H1 (cell line): ENCODE results near the gene KIAA1671. TPM values are rescaled to one million over a fixed set of nuclear protein-coding genes. Genes with fewer than 3 reads are reported as not detected.

Source experiments
- CTCF ChIA-PET: fragments of 300-600 bp; sonication (Branson Sonifier 250); formaldehyde crosslinking; loops from one replicate; lab custom pipeline; 2021; ENCODE audit not compliant: partially characterized antibody; lab: Charles Lee
- POLR2A ChIA-PET: fragments of 300-600 bp; sonication (Branson Sonifier 250); formaldehyde crosslinking; loops from one replicate; lab custom pipeline; 2021; ENCODE audit warnings: inconsistent platforms; ENCODE audit not compliant: partially characterized antibody; lab: Charles Lee
- DNase-seq, 2 experiments: peaks; one replicate each; pipeline versions ENCODE4 v3.0.0 to v3.0.0-alpha.2; 2010 to 2022; ENCODE audit warnings: low spot score in 2 of 2, low read depth in 1 of 2, mixed read lengths in 1 of 2
- FAIRE-seq: peaks from 2 replicates; lab custom pipeline; 2011; peaks lifted over from hg19 to GRCh38; lab: Jason Lieb, UNC
- H2AFZ ChIP-seq: 2 replicates; pipeline ENCODE4 v1.8.1; 2012; ENCODE audit warnings: low read length, inconsistent platforms
- H2AK5ac ChIP-seq: 2 replicates; pipeline ENCODE4 v1.6.1; 2013; ENCODE audit warnings: low read depth, low read length
- H2BK120ac ChIP-seq: replicated peaks from 2 replicates; pipeline ENCODE3; 2013; ENCODE audit warnings: low read depth, low read length, inconsistent platforms
- H2BK12ac ChIP-seq: 2 replicates; pipeline ENCODE4 v1.6.1; 2013; ENCODE audit warnings: low read depth, low read length
- H2BK15ac ChIP-seq: 2 replicates; pipeline ENCODE4 v1.6.1; 2013; ENCODE audit warnings: low read length
- H2BK20ac ChIP-seq: 2 replicates; pipeline ENCODE4 v1.6.1; 2013; ENCODE audit warnings: low read length
- H2BK5ac ChIP-seq: 2 replicates; pipeline ENCODE4 v1.6.1; 2013; ENCODE audit warnings: low read depth, low read length
- H3K14ac ChIP-seq: 2 replicates; pipeline ENCODE4 v1.6.1; 2013; ENCODE audit warnings: inconsistent platforms; ENCODE audit not compliant: insufficient read length
- H3K18ac ChIP-seq: 2 replicates; pipeline ENCODE4 v1.6.1; 2013; ENCODE audit warnings: low read length; ENCODE audit errors: extremely low read depth
- H3K23ac ChIP-seq: 2 replicates; pipeline ENCODE4 v1.6.1; 2013; ENCODE audit warnings: inconsistent platforms; ENCODE audit not compliant: insufficient read length
- H3K23me2 ChIP-seq: 2 replicates; pipeline ENCODE4 v1.6.1; 2013; ENCODE audit warnings: low read depth, low read length
- H3K27ac ChIP-seq: 2 replicates; pipeline ENCODE4 v1.6.1; 2011; ENCODE audit warnings: low read depth, low read length, inconsistent platforms
- H3K27me3 ChIP-seq, 4 experiments: replicated peaks in 1 of 4; 1 replicate in 1 of 4; 2 replicates in 3 of 4; pipeline versions ENCODE4 v1.6.1 to v1.8.1; 2011 to 2013; ENCODE audit warnings: low read length in 3 of 4, mild to moderate bottlenecking in 3 of 4, inconsistent platforms in 2 of 4, mixed read lengths in 2 of 4, moderate library complexity in 1 of 4; ENCODE audit not compliant: control insufficient read depth in 3 of 4, insufficient read depth in 3 of 4; ENCODE audit errors: extremely low read depth in 1 of 4
- H3K36me3 ChIP-seq, 4 experiments: 2 replicates each; pipeline versions ENCODE4 v1.6.1 to v1.8.1; 2011 to 2013; ENCODE audit warnings: mild to moderate bottlenecking in 4 of 4, low read length in 3 of 4, moderate library complexity in 2 of 4, control low read depth in 1 of 4, inconsistent platforms in 1 of 4; ENCODE audit not compliant: insufficient read depth in 4 of 4, control insufficient read depth in 2 of 4
- H3K4ac ChIP-seq: replicated peaks from 2 replicates; pipeline ENCODE3; 2013; ENCODE audit warnings: low read length, low read depth, mixed read lengths, inconsistent platforms; ENCODE audit not compliant: insufficient read length
- H3K4me1 ChIP-seq, 4 experiments: replicated peaks in 1 of 4; 1 replicate in 1 of 4; 2 replicates in 3 of 4; pipeline versions ENCODE4 v1.6.1 to v1.8.1; 2011 to 2013; ENCODE audit warnings: low read length in 3 of 4, inconsistent platforms in 2 of 4, mixed read lengths in 1 of 4; ENCODE audit not compliant: insufficient read depth in 4 of 4, control insufficient read depth in 3 of 4
- H3K4me2 ChIP-seq, 2 experiments: 2 replicates each; pipeline versions ENCODE4 v1.6.1 to v1.8.1; 2011 to 2013; ENCODE audit warnings: low read depth in 2 of 2, low read length in 2 of 2, control low read depth in 1 of 2, inconsistent platforms in 1 of 2, mild to moderate bottlenecking in 1 of 2; ENCODE audit not compliant: insufficient read depth in 1 of 2
- H3K4me3 ChIP-seq, 4 experiments: fragments of 200-600, 300-600 bp in 1 of 4; sonication (generic), shearing (Covaris generic), sonication (Bioruptor Twin) in 1 of 4; 2 replicates each; pipeline versions ENCODE4 v1.5.1 to v1.8.1; 2011 to 2016; ENCODE audit warnings: low read length in 4 of 4, low read depth in 3 of 4, control low read depth in 2 of 4, inconsistent platforms in 2 of 4, mild to moderate bottlenecking in 2 of 4, mixed read lengths in 1 of 4, moderate library complexity in 1 of 4; ENCODE audit not compliant: insufficient read depth in 2 of 4; ENCODE audit errors: extremely low read depth in 1 of 4
- H3K56ac ChIP-seq: replicated peaks from 2 replicates; pipeline ENCODE3; 2013; ENCODE audit warnings: low read depth, mild to moderate bottlenecking, mixed read lengths, low read length, inconsistent platforms; ENCODE audit not compliant: insufficient read length
- H3K79me1 ChIP-seq: 2 replicates; pipeline ENCODE4 v1.6.1; 2013; ENCODE audit warnings: low read depth, low read length, control low read depth
- H3K79me2 ChIP-seq, 2 experiments: 2 replicates each; pipeline versions ENCODE4 v1.6.1 to v1.8.1; 2012 to 2013; ENCODE audit warnings: low read length in 2 of 2, mild to moderate bottlenecking in 2 of 2, inconsistent platforms in 1 of 2; ENCODE audit not compliant: insufficient read depth in 2 of 2, control insufficient read depth in 1 of 2
- H3K9ac ChIP-seq, 4 experiments: replicated peaks in 1 of 4; 1 replicate in 1 of 4; 2 replicates in 3 of 4; pipeline versions ENCODE4 v1.6.1 to v1.8.1; 2011 to 2013; ENCODE audit warnings: low read depth in 3 of 4, low read length in 3 of 4, control low read depth in 2 of 4, mild to moderate bottlenecking in 2 of 4, moderate library complexity in 2 of 4, inconsistent platforms in 1 of 4; ENCODE audit errors: extremely low read depth in 1 of 4
- H3K9me3 ChIP-seq, 2 experiments: 2 replicates each; pipeline versions ENCODE4 v1.6.1 to v1.8.1; 2012 to 2013; ENCODE audit warnings: mild to moderate bottlenecking in 2 of 2, moderate library complexity in 2 of 2, control low read depth in 1 of 2, inconsistent platforms in 1 of 2, low read depth in 1 of 2, low read length in 1 of 2, mixed read lengths in 1 of 2; ENCODE audit not compliant: insufficient read depth in 2 of 2
- H4K20me1 ChIP-seq, 2 experiments: replicated peaks in 1 of 2; 2 replicates each; pipeline versions ENCODE3 to v1.8.1; 2011 to 2013; ENCODE audit warnings: inconsistent platforms in 2 of 2, low read length in 2 of 2, mild to moderate bottlenecking in 1 of 2; ENCODE audit not compliant: insufficient read depth in 2 of 2, control insufficient read depth in 1 of 2
- H4K5ac ChIP-seq: 2 replicates; pipeline ENCODE4 v1.6.1; 2013; ENCODE audit warnings: low read length, low read depth, mixed read lengths, inconsistent platforms; ENCODE audit not compliant: insufficient read length
- H4K8ac ChIP-seq: 2 replicates; pipeline ENCODE4 v1.8.0; 2013; ENCODE audit warnings: mild to moderate bottlenecking, moderate library complexity, low read length, inconsistent platforms; ENCODE audit not compliant: insufficient read depth; ENCODE audit errors: extremely low read depth
- H4K91ac ChIP-seq: replicated peaks from 2 replicates; pipeline ENCODE3; 2013; ENCODE audit warnings: low read length, mixed read lengths, inconsistent platforms; ENCODE audit not compliant: insufficient read length
- BRCA1 ChIP-seq: IDR thresholded peaks from 2 replicates; pipeline ENCODE4 v1.6.1; 2012; ENCODE audit warnings: low read depth, low read length, improper control_type of control experiment
- JUN ChIP-seq: IDR thresholded peaks from 2 replicates; pipeline ENCODE4 v1.6.1; 2011; ENCODE audit warnings: low read depth, mild to moderate bottlenecking, improper control_type of control experiment, low read length
- MAX ChIP-seq: IDR thresholded peaks from 2 replicates; pipeline ENCODE4 v1.6.1; 2012; ENCODE audit warnings: inconsistent platforms
- RAD21 ChIP-seq, 2 experiments: IDR thresholded peaks in 1 of 2; conservative IDR thresholded peaks in 1 of 2; 2 replicates each; pipeline ENCODE4 v1.6.1; 2011; ENCODE audit warnings: low read depth in 2 of 2, low read length in 2 of 2, improper control_type of control experiment in 1 of 2, inconsistent platforms in 1 of 2, mild to moderate bottlenecking in 1 of 2, moderate library complexity in 1 of 2
- SUZ12 ChIP-seq: fragments of 200-600 bp; sonication (generic); IDR thresholded peaks from 2 replicates; pipeline ENCODE4 v1.6.1; 2012; ENCODE audit warnings: mild to moderate bottlenecking, inconsistent platforms, low read length, moderate library complexity, mixed read lengths
- WGBS, 2 experiments: shearing (Covaris generic) in 1 of 2; methylation state at CpG; one replicate each; pipeline versions ENCODE4 v1.1.6 to v1.1.7; 2013 to 2015; ENCODE audit warnings: low lambda C conversion rate in 2 of 2, mixed read lengths in 2 of 2, inconsistent platforms in 1 of 2, low coverage in 1 of 2, missing lambda C conversion rate in 1 of 2; ENCODE audit not compliant: insufficient replicate concordance in 2 of 2, insufficient coverage in 1 of 2, insufficient read length in 1 of 2; ENCODE audit errors: extremely low coverage in 1 of 2, missing lambda C conversion rate in 1 of 2; 5-methylcytosine and 5-hydroxymethylcytosine counted together
- polyA plus RNA-seq, 7 experiments: library from polyadenylated mRNA; depleted of rRNA in 3 of 7; stranded (reverse) in 5 of 7; unstranded in 2 of 7; fragments of >200 nt in 5 of 7; fragments of 200-250 nt in 2 of 7; gene quantifications; 1 replicate in 5 of 7; 2 replicates in 1 of 7; 4 replicates in 1 of 7; pipeline versions ENCODE4 v1.2.1 to v1.2.3, GENCODE V29; 2011 to 2013; ENCODE audit warnings: missing spikeins in 2 of 7, mixed read lengths in 2 of 7
- total RNA-seq: library from RNA; stranded (reverse); fragmentation: NEBNext Ultra II Directional; extraction: Animal tissue kit (Norgen Biotek cat#: 25700); gene quantifications from 2 replicates; pipeline ENCODE4 v1.2.1, GENCODE V29; 2021

The KIAA1671 gene
- total and polyA plus RNA-seq, 2 of the 8 experiments (the other 6 are each of a cell fraction or from before 2014, with no cell fraction given): 6.4 to 23.9 TPM

- POLR2A ChIA-PET: interaction anchor here (1.2 kb wide), 1 partner anchor 133 kb away, joined by 3 read pairs; no protein-coding TSS in a partner anchor
- Histone ChIP-seq H3K4me2 (no peak overlapping the region), H2BK12ac (no peak overlapping the region), H4K20me1 (no peaks in the 10 kb centered on the region), H2AK5ac (no peak overlapping the region), H3K4ac (no peak overlapping the region), H3K36me3 (no peaks in the 10 kb centered on the region), H4K5ac (no peak overlapping the region), H3K23ac (no peak overlapping the region), H3K27me3 (no peaks in the 10 kb centered on the region), H2BK15ac (no peak overlapping the region), H3K9ac (no peak overlapping the region), H3K9me3 (no peaks in the 10 kb centered on the region), H2AFZ (no peak overlapping the region), H2BK120ac (no peak overlapping the region), H4K91ac (no peak overlapping the region), H4K8ac (no peak overlapping the region), H3K56ac (no peak overlapping the region), H3K14ac (no peak overlapping the region), H3K79me1 (no peaks in the 10 kb centered on the region), H3K23me2 (no peaks in the 10 kb centered on the region), H2BK5ac (no peak overlapping the region), H3K79me2 (no peaks in the 10 kb centered on the region), H3K4me3 (no peak overlapping the region), H2BK20ac (no peak overlapping the region), H3K27ac (no peak overlapping the region), H3K4me1 (peaks cover 0 to 2% (median 0%) of the 10 kb centered on the region in 4 experiments; a peak in 3 of 7 replicates), H3K18ac (no peak overlapping the region)
- CTCF ChIA-PET: interaction anchor here (0.8 to 5.7 kb wide), 16 partner anchors 9 to 150 kb away, joined by 3 to 43 read pairs (median 4); no protein-coding TSS in a partner anchor
- 77% methylated on average over 6 of the region's 7 CpGs; no CpG with 5 or more reads in 1 of the 2 experiments for WGBS, 2 experiments
- FAIRE-seq (no peak), DNase-seq (no peak)
- TF ChIP-seq SUZ12 (no peak), JUN (no peak), RAD21 (IDR thresholded peaks at IDR 0.05 in 1 of 2, conservative IDR thresholded peaks at IDR 0.05 in 1 of 2; ENCODE audit: low read depth in 2 of 2, low read length in 2 of 2) (no peak), BRCA1 (no peak), MAX (no peak)
Measured at GRCh38 chr22:25200967-25201366, 248.5 kb downstream of the KIAA1671 start.
